Measurements from ENCODE around the gene SMCO1.
"Not testable (repeated sequence)": the region's sequence is repeated elsewhere in the genome, so short reads cannot be mapped to it uniquely, and the experiment has no call there.

Gene SMCO1

DNA sequence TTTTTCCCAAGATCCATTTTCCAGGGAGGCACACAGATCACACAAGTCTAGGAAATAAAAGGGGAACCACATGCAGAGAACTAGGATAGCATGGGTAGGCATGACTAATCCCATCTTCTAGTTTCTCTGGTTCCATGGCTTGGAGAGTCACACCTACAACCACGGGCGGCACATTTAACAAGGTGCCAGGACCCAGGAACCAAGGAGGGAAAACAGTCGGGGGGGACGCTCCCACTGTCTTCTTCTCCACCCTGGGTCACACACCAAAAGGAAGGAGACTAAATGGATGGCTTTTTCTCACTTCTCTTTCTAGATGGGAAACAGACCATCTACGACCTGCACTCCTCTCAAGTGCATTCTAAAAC, 4.6 kb upstream of the SMCO1 start:
- DNase-seq: no peak

DNA sequence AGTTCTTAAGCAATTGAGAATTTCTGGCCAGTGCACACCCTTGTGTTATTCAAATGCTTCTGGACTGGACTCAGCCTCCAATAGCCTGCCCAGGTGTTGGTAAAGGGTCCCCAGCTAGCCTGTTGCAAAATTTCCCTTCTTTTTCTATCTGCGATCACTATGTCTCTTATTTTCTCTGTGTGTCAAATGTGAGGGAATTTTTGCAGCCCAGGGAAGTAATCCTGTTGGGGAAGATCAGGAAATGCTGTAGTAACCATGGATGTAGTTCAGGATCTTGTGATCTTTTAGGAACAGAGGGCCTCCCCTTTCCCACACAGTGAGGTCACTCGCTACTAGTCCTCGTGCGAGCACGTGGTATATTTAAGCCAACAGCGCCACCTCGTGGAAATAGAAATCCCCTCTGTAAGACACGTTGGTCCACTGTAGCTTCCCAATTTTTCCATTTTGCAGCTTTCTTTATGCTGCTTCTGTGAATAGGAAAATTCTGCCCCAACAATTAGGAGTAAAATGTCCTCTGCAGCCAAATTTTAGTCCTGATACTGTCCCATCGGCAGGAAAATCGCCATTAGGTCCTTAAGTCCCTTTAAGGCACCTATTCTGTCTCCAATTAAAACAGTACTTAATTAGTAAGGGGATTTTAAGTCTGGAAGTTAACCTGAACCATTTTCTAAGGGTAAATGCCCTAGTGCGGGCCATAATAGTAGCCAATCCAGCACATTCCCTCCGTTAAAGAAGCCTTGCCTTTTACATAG, 4.0 kb upstream of the SMCO1 start:
- DNase-seq: no peak

DNA sequence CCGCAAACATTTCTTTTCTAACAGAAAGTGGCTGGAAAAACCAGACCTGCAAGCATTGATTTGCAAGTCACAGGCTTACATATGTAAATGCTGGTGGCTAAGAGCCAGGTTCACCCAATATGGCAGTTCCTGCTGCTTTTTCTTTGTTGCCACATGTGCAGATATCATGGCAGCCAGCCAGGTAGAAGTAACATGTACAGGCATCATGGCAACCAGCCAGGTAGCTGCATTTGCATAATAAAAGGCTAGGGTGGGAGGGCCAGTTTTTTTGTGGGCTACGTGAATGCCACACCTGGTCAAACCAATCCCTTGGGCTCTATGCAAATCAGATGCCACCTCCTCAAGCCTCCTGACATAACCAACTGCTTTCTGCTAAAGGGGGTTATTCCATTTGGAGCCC, 2.8 kb upstream of the SMCO1 start:
- DNase-seq: no peak

DNA sequence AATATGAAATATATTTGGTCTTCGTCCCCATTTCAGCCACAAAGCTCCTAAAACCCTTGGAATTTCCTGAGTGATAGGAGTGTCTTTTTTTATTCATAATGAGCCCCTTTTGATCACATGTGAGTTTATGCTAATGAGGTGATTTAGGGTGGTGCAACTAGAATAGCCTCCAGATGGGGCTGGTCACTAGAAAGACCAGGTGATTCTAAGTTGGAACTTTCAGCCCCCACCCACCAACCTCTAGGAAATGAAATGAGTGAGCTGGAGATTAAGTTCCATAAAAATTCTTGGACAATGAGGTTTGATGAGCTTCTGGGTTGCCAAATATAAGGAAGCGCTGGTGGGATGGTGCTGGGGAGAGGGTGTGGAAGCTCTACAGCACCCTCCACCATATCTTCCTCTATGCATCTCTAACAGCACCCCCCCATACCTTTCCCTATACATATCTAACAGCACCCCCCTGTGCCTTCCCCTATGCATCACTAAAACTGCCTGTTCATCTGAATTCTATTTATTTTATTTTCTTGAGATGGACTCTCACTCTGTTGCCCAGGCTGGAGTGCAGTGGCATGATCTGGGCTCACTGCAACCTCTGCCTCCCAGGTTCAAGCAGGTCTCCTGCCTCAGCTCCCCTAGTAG, 2.1 kb upstream of the SMCO1 start:
- no peak for DNase-seq

DNA sequence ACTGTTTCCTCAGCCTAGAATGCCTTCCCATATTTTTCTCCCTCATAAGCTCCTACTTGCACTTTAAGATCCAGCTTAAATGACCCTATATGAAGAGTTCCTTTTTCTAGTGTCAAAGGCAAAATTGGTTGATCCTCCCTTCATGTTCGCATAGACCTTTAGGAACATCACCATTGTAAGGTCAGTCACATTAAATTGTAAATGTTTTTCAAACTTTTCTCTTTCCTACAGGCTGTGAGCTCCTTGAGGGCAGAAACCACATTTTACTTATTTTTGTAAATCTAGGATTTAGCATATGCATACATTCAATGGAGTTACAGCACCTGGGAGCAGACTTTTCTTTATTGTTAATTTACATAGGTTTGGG, 813 bp downstream of the SMCO1 start:
- no peak for DNase-seq

DNA sequence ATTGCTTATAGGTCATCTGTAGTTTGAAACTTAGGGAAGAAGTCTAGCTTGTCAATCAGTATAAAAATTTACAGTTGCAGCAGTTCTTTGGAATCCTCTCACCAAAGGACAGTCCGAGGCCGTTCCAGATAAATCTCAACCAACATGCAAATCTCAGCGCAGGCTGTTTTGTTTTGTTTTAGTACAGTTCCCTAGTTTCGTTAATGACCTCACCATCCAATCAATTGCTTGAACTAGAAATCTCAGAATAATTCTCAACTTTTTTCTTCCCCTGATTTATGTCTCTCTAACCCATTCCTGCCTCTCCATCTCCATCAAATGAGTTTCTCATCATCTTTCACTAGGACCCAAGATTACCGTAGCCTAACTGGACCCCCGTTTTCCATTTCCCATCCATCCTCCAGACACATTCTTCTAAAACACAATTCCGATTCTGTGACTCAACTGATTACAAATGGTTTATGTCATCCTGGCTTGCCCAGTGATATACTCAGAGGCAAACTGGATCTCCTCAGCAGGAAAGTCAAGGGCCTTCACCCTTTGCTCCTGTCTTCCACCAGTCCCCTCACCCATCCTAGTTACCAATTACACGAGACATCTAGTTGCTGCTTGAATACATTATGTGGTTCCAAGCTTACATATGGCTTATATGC, 1.3 kb downstream of the SMCO1 start:
- DNase-seq: no peak

DNA sequence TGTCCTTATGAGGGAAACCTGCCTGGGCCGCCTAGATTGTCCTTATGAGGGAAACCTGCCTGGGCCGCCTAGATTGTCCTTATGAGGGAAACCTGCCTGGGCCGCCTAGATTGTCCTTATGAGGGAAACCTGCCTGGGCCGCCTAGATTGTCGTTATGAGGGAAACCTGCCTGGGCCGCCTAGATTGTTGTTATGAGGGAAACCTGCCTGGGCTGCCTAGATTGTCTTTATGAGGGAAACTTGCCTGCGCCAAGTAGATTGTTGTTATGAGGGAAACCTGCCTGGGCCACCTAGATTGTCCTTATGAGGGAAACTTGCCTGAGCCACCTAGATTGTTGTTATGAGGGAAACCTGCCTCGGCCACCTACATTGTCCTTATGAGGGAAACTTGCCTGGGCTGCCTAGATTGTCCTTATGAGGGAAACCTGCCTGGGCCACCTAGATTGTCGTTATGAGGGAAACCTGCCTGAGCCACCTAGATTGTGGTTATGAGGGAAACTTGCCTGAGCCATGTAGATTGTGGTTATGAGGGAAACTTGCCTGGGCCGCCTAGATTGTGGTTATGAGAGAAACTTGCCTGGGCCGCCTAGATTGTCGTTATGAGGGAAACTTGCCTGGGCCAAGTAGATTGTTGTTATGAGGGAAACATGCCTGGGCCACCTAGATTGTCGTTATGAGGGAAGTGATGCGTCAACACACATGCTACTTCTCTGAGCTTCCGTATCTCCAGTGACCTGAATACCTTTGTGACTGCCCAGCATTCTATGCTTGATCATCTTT, 3.3 kb downstream of the SMCO1 start:
- DNase-seq: not testable (repeated sequence)

DNA sequence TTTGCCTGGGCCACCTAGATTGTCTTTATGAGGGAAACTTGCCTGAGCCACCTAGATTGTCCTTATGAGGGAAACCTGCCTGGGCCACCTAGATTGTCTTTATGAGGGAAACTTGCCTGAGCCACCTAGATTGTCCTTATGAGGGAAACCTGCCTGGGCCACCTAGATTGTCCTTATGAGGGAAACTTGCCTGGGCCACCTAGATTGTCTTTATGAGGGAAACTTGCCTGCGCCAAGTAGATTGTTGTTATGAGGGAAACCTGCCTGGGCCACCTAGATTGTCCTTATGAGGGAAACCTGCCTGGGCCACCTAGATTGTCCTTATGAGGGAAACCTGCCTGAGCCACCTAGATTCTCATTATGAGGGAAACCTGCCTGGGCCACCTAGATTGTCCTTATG, 4.0 kb downstream of the SMCO1 start:
- not testable (repeated sequence) for DNase-seq

DNA sequence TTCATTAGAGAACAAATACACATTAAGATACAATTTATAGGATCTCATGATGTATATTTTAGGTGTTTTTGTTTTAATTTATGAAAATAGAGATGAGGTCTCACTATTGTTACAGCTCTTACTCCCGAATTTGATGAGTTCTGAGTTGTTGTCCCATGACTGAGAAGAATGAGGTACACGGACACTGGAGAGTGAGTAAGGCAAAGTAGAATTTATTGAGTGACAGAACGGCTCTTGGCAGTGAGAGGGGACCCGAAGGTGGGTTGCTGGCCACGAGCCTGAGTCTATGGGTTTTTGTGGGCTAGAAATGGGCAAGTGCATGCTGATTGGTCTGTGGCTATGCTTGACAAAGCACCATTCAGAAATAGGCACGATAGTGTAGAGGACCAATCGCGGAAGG, 8.5 kb downstream of the SMCO1 start:
- no peak for DNase-seq

DNA sequence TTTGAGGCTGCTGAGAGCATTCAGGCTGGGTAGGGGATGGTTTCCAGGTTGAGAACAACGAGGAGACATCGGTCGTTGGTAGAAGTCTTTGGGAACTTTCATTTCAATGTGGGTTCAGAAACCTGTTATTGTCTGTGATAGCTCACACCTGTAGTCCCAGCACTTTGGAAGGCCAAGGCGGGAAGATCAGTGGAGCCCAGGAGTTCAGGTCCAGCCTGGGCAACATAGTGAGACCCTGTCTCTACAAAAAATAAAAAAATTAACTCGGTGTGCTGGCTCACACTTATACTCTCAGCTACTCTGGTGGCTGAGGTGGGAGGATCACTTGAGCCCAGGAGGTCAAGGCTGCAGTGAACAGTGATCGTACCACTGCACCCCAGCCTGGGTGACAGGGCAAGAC, 10.6 kb downstream of the SMCO1 start:
- DNase-seq: no peak

DNA sequence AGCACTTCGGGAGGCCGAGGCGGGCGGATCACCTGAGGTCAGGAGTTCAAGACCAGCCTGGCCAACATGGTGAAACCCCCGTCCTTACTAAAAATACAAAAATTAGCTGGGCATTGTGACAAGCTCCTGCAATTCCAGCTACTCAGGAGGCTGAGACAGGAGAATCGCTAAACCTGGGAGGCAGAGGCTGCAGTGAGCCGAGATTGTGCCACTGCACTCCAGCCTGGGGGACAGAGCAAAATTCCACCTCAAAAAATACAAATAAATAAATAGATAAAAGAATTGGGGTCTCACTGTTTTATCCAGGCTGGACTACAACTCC, 11.1 kb downstream of the SMCO1 start:
- DNase-seq: not testable (repeated sequence)

DNA sequence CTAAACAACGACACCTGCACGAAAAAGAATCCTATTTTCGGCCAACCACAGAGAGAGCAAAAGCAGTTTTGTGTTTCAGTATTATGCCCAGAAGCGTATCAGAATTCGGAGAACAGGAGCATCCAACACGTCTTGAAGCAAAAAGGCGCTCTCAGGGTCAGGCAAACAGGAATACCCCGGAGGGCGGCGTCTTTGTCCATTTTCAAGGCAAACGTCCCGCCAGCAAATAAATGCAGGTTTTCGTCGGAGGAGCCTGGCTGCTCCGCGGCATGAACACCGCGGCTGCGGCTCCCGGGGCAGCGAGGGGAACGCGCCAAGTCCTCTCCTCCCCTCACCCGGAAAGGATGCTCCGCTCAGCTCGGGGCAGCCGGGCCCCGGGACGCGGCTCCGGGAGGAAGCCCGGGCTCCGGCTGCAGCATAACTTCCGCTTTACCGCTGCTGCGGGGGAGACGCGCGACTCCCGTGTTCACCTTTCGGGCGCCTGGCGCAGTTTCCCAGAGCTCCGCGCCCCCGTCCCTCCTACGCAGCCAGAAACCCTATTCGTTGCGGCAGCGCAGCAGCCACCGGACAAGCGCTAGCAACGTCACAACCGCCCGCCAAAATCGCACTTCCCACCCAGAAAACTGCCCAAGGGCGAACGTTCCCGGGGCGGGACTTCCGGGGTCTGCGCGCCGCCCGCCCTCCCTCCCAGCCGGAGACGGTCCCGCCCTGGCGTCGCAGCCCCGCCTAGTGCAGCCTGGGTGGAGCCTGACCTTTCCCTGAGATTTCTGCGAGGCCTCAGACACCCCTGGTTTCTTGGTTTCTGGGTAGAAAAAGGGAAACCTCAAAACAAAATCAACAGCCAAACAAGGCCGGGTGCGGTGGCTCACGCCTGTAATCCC, 11.7 kb downstream of the SMCO1 start, which contains the start of gene RNF168:
TSS of gene RNF168 (minus strand) at position 573 of the 881 bp plus-strand sequence. CDS start 595 bp downstream, outside the sequence.
- peak; percentile 97 for DNase-seq

DNA sequence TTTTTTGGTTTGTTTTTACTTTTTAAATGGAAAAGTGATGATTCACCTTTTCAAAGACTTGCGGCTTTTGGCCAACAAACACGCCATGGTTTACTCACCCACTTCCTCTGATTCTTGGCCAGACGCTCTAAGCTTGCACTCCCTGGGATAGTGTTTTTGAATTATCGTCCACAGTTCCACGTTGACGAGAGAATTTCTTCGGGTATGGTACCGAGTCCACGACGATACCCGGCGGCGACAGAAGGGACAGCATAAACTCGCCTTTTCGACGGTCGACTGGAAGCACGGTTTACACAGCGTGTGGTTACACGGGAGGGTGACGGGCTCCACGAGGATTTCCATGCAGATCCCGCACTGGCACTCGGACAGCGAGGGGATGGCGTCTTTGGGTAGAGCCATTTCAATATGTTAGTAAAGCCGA, 12.4 kb downstream of the SMCO1 start:
- DNase-seq: peak; percentile 54

DNA sequence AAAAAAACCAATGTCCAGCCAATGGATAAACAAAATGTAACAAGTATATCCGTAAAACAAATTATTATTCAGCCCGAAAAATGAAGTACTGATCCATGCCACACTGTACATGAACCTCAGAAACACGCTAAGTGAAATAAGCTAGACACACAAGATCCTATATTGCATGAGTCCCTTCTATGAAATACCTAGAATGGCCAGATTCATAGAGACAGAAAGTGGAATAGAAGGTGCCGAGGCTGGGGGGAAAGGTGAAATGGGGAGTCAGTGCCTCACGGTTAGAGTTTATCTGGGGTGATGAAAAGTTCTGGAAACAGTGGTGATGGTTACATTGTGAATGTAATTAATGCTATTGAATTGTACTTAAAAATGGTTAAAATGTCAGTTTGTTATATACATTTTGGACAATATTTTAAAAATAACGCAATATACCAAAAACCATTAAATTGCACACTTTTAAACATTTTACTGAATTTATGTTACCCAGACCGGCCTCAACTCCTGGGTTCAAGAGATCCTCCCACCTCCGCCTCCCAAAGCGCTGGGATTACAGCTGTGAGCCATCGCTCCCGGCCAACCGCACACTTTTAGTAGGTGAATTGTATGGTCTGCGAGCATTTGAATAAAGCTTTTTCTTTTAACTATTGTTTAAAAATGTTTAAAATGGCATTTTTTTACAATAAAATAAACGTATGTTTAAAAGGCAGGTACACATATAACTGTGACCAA, 13.7 kb downstream of the SMCO1 start:
- no peak for DNase-seq

DNA sequence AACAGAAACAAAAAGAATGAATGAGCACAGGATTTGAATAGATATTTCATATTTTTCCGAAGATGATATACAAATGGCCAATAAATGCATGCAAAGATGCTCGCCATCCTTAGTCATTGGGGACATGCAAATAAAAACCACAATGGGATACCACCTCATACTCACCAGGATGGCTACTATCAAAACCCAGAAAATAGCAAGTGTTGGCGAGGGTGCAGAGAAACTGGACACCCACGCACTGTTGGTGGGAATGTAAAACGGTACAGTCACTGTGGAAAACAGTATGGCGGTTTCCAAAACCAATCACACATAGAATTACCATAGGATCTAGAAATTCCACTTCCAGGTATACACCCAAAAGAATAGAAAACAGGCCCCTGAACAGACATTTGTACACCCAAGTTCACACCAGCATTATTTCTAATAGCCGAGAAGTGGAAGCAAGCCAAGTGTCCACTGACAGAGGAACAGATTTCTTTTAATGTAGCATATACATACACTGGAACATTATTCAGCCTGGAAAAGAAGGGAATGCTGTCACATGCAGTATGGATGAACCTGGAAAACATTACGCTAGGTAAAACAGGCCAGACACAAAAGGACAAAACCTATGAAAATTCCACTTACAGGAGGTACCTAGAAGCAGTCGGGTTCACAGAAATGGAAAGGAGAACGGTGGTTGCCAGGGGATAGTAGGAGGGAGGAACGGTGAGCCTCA, 15.2 kb downstream of the SMCO1 start:
- DNase-seq: no peak

DNA sequence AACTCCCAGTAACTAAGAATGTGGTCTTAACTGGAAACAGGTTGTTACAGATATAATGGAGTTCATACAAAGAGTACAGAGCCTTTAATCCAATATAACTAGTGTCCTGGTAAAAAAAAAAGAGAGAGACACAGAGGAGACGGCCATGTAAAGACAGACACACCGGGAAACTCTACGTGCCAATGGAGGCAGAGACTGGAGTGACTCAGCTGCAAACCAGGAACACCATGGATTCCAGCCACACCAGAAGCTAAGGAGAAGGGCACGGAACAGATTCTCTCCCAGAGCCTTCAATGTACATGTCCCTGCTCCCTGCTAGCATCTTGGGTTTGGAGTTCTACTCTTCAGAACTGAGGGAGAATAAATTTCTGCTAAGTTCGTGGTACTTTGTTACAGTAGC, 16.1 kb downstream of the SMCO1 start:
- no peak for DNase-seq

DNA sequence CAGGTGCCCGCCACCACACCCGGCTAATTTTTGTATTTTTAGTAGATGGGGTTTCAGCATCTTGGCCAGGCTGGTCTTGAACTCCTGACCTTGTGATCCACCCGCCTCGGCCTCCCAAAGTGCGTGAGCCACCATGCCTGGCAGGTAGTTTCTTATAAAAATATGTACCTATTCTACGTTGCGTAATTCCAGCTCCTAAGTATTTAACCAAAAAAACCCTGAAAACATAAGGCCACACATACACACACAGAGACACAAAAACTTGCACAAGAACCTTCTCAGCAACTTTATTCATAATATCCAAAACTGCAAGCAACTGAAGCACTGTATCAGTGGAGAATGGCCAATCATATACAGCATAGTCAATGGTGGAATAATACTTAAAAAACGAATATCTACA, 16.8 kb downstream of the SMCO1 start:
- DNase-seq: no peak

DNA sequence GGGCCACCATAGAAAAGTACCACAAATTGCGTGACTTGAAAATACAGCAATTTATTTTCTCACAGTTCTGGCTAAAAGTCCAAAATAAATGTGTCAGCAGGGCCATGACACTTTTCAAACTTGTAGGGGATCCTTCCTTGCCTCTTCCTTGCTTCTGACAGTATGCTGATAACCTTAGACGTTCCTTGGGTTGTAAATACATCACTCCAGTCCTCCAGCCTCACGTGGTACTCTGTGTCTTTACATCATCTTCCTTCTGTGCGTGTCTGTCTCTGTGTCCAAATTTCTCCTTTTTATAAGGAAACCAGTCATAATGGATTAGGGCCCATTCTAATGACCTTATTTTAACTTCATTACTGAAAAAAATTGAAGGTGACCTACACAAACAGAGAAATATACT, 19.0 kb downstream of the SMCO1 start:
- DNase-seq: no peak

DNA sequence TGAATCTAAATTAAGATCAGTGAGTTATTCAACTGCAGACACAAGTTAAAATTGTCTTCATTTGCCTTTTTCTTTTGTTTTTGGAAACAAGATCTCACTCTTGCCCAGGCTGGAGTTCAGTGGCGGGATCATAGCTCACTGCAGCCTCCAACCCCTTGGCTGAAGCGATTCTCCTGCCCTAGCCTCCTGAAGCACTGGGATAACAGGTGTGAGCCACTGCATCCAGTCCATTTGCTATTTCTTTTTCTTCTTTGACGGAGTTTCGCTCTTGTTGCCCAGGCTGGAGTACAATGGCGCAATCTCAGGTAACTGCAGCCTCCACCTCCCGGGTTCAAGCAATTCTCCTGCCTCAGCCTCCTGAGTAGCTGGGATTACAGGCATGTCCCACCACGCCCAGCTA, 21.9 kb downstream of the SMCO1 start:
- DNase-seq: no peak

DNA sequence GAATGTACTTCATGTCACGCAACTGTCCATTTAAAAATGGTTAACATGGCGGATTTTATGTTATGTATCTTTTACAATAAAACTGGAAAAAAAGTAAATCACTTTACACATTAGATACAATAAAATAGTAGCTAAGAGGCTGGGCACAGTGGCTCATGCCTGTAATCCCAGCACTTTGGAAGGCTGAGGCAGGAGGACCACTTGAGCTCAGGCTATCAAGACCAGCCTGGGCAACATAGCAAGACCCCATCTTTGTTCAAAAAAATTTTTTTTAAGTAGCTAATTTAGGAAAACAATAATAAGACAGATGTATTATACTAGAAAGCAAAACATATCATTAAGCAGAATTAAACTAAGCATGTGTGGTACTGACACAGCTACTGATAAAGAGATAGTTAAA, 23.1 kb downstream of the SMCO1 start:
- no peak for DNase-seq

DNA sequence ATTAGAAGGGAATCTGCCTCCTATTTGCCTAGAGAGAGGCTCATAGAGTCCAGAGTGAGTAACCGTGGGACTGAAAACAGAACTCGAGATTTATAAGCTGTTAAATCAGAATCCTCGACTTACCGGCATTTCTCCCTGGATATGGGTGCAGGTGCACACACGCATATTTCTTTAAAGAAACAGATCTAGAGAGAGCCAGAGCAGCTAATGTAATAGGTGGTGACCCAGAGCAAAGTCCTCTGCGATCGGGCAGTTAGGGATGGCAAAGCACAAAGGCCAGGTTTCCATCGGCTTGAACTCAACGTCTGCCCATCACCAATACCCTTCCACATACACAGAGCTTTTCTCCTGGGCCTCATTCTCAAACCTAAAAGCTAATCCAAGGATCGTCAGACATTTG, 25.4 kb downstream of the SMCO1 start:
- DNase-seq: no peak

Measured in left hindlimb (tissue), 1 donor.